ENCODE results near the gene PDIA5. TPM values are rescaled to one million over a fixed set of nuclear protein-coding genes. Genes with fewer than 3 reads are reported as not detected.

Gene PDIA5
- 10 to 100 TPM in 1 of 2 donors, 1 to 10 TPM in 1; 9.6 to 16.2 TPM for total RNA-seq

DNA sequence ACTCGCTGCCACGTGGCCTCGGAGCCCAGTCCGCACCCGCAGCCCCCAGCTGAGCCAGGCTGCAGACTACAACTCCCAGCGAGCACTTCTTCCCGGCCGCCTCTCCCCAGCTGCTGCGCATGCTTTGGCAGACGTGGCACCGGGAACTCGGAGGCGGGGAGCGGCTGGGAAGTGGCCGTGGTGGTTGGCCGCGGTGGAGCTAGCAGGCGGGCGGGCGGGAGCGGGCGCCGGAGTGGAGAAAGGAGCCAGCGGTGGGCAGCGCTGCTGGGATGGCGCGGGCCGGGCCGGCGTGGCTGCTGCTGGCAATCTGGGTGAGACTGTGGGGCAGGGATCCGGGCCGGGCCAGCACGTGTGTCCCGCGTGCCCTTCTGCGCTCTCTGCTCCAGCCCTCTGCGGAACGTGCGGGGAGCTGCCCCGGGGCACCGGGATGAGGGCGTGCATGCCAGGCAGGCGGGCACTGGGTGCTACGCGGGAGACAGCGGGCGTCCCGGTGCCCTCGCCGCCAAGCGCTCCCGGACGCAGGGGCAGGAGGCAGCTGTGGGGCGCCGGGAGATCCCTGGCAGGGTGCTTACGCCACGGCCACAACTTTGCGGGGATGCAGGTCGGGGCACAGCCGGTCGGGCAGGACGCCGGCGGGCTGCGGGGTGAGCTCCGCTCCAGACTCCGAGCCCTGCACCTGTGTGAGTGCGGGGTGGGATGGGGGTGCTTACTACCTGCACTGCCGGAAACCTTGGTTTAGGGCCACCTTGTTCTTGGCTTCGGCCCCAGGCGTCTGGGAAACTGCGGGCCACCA lies at the start of gene PDIA5:
TSS of gene PDIA5 (plus strand) at position 130 of the 793 bp plus-strand sequence. CDS start at position 270, 140 bp downstream.
- Mint-ChIP-seq H3K27me3 (ENCODE audit: low read depth) (peaks cover 10% of the 10 kb centered on the region), H3K4me1 (ENCODE audit: low read depth) (peaks cover 43% of the 10 kb centered on the region), H3K36me3 (ENCODE audit: insufficient read depth in 2 of 2) (peaks cover 0 to 5% of the 10 kb centered on the region in 2 donors), H3K9me3 (no peaks in the 10 kb centered on the region), H3K4me3 (peak within 1 kb of the TSS; percentile 87 to 88), H3K27ac (no peak within 1 kb of the TSS)
- ATAC-seq (replicated peaks in 1 of 2), result peak; percentile 79 to 83
- peak; percentile 70 to 74 for DNase-seq

DNA sequence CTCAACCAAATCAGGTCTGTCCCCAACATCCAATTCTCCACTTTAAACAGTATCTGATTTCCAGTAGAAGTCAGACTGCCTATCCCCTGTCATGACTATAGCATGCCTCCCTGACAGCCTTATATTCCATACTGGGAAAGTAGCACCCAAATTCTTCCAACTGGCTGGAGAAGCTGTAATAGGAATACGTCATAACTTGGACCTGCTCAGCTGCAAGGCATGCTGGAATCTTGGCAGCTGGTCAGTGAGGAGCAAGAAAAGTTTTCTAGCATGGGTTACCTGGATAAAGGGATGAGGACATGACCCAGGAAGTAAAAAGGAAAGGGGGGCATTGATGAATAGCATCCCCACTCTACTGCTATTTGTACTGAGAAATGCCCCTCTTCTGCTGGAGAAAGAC lies 48.1 kb upstream of the PDIA5 start:
- DNase-seq, result no peak
- Mint-ChIP-seq H3K36me3 (ENCODE audit: insufficient read depth in 2 of 2) (no peaks in the 10 kb centered on the region), H3K4me3 (no peak overlapping the region), H3K27ac (no peak overlapping the region), H3K9me3 (no peaks in the 10 kb centered on the region), H3K27me3 (ENCODE audit: low read depth) (peaks cover 49% of the 10 kb centered on the region), H3K4me1 (ENCODE audit: low read depth) (no peaks in the 10 kb centered on the region)
- no peak for ATAC-seq (replicated peaks in 1 of 2)

DNA sequence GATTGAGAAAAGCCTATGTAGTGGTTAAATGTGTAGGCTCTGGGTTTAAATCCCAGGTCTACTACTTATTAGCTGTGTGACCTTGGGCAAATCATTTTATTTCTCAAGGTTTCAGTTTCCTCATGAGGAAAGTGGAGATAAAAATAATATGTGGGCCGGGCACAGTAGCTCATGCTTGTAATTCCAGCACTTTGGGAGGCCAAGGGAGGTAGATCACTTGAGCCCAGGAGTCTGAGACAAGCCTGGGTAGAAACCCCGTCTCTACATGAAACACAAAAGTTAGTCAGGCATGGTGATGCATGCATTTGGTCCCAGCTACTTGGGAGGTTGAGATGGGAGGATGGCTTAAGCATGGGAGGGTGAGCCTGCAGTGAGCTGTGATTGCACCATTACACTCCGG lies 47.7 kb upstream of the PDIA5 start:
- H3K4me1 Mint-ChIP-seq (ENCODE audit: low read depth), result no peaks in the 10 kb centered on the region
- no peaks in the 10 kb centered on the region for H3K36me3 Mint-ChIP-seq (ENCODE audit: insufficient read depth in 2 of 2)
- H3K27me3 Mint-ChIP-seq (ENCODE audit: low read depth), result peaks cover 53% of the 10 kb centered on the region
- no peak for ATAC-seq (replicated peaks in 1 of 2)
- H3K27ac Mint-ChIP-seq, result no peak overlapping the region
- no peak for DNase-seq
- H3K9me3 Mint-ChIP-seq, result no peaks in the 10 kb centered on the region
- H3K4me3 Mint-ChIP-seq, result no peak overlapping the region

DNA sequence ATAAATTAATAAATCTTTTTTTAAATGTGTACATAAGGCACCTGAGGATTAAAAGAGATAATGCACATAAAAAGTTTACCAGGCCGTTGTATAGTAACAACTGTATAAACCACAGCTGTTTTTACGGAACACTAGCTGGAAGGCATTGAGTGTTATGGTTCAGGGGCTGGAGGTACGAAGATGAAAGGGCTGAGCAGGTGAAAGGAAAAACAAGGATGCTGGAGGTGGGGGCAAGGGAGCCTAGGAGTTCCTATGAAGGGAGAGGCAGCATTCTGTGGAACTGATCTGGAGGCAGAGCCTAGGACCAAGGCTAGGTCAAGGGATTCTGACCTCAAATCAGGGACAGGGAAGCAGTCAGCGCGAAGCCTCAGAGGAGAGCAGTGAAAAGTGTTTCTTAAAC lies 47.2 kb upstream of the PDIA5 start:
- H3K27ac Mint-ChIP-seq, result no peak overlapping the region
- H3K4me3 Mint-ChIP-seq, result no peak overlapping the region
- ATAC-seq (replicated peaks in 1 of 2) (no peak), DNase-seq (no peak)
- no peaks in the 10 kb centered on the region for H3K36me3 Mint-ChIP-seq (ENCODE audit: insufficient read depth in 2 of 2)
- H3K4me1 Mint-ChIP-seq (ENCODE audit: low read depth), result no peaks in the 10 kb centered on the region
- H3K27me3 Mint-ChIP-seq (ENCODE audit: low read depth), result peaks cover 58% of the 10 kb centered on the region
- no peaks in the 10 kb centered on the region for H3K9me3 Mint-ChIP-seq

DNA sequence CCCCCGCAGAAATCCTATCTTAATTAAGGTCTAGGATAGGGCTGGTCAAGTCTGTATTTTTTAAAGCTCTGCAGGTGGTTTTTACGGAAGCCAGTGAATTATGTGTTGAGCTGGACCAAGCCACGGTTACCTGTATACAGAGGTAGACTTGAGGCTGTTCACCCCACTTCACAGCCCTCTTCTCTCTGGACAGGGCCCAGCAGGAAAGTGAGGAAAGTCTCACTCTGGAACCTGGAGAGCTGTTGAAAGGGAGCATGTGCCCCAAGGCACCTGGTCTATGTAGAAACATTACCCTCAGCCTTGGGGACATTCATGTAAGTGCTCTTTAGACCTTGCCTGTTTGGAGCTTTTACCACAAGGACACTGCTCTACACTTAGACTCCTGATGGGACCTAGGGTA lies 46.1 kb upstream of the PDIA5 start:
- ATAC-seq (replicated peaks in 1 of 2) (no peak), DNase-seq (no peak)
- peaks cover 61% of the 10 kb centered on the region for H3K27me3 Mint-ChIP-seq (ENCODE audit: low read depth)
- peaks cover 0 to 4% of the 10 kb centered on the region in 2 donors for H3K36me3 Mint-ChIP-seq (ENCODE audit: insufficient read depth in 2 of 2)
- H3K4me3 Mint-ChIP-seq, result no peak overlapping the region
- H3K4me1 Mint-ChIP-seq (ENCODE audit: low read depth), result peaks cover under 1% of the 10 kb centered on the region
- H3K27ac Mint-ChIP-seq, result no peak overlapping the region
- no peaks in the 10 kb centered on the region for H3K9me3 Mint-ChIP-seq

DNA sequence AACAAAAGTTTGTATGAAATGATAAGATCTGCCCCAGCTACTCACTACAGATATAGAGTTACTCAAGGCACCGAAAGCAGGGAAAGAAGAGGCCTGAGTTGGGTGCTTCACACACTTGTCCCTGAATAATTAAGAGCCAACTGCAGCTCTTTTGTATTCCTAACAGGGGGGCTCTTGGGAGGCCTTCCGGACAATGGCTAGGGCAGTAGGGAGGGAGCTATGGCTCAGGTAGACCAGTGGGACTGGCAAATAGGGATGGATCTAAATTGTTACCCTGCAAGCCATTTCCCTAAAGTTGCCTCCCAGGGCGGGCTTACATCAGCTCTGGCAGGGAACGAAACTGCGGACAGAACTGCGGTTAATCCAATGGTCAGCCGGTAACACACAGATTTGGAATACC lies 45.4 kb upstream of the PDIA5 start:
- Mint-ChIP-seq H3K4me3 (no peak overlapping the region), H3K27me3 (ENCODE audit: low read depth) (peaks cover 68% of the 10 kb centered on the region), H3K36me3 (ENCODE audit: insufficient read depth in 2 of 2) (peaks cover 0 to 6% of the 10 kb centered on the region in 2 donors), H3K9me3 (no peaks in the 10 kb centered on the region), H3K4me1 (ENCODE audit: low read depth) (peaks cover 7% of the 10 kb centered on the region), H3K27ac (no peak overlapping the region)
- DNase-seq (no peak), ATAC-seq (replicated peaks in 1 of 2) (no peak)

DNA sequence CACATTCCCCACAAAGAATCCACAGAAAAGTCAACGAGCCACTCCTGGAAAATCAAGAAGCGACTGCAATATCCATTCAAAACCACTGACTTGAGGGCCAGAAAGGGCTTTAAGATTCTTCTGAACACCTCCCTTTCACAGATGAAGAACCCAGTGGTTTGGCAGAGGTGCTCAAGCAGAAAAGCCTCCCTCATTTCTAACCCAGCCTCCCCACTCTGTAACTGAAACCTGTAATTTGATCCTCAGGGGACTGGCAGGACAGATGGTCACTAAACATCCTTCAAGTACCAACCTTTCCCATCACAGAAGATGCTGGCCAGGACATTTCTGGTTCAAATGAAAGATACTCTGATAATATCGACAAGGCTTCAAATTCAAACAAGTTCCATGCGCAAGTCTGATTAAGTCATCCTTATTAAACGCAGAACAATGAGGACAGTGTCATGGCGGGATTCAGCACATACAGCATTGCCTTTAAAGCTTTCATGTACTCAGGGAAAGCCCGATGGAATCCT lies 44.8 kb upstream of the PDIA5 start:
- no peaks in the 10 kb centered on the region for H3K9me3 Mint-ChIP-seq
- H3K36me3 Mint-ChIP-seq (ENCODE audit: insufficient read depth in 2 of 2), result peaks cover 0 to 6% of the 10 kb centered on the region in 2 donors
- peaks cover 11% of the 10 kb centered on the region for H3K4me1 Mint-ChIP-seq (ENCODE audit: low read depth)

DNA sequence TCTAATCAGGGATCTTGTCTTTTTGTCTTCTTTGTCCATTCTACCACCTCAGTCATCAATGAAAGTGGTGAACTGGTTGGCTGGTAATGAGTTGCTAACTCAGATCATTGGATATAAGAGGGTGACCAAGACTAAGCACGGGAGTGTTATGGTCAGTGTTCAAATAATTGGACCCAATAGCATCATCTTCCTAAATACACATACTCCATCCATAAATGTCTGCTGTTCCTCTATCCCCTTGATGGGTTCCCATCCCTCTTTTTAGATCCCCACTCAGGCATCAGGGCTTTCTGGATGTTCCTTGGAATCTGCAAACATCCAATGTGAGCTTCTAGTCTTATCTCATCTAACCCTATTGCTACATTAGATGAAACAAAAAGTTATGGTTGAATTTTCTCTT lies 42.8 kb upstream of the PDIA5 start:
- DNase-seq, result no peak
- H3K9me3 Mint-ChIP-seq, result no peaks in the 10 kb centered on the region
- no peak overlapping the region for H3K4me3 Mint-ChIP-seq
- H3K27ac Mint-ChIP-seq, result no peak overlapping the region
- H3K4me1 Mint-ChIP-seq (ENCODE audit: low read depth), result peaks cover 19% of the 10 kb centered on the region
- no peak for ATAC-seq (replicated peaks in 1 of 2)
- peaks cover 0 to 6% of the 10 kb centered on the region in 2 donors for H3K36me3 Mint-ChIP-seq (ENCODE audit: insufficient read depth in 2 of 2)
- H3K27me3 Mint-ChIP-seq (ENCODE audit: low read depth), result peaks cover 74% of the 10 kb centered on the region

More for the DNA sequence above, 44.8 kb upstream of the PDIA5 start:
- Mint-ChIP-seq H3K27ac (no peak overlapping the region), H3K27me3 (ENCODE audit: low read depth) (peaks cover 72% of the 10 kb centered on the region), H3K4me3 (no peak overlapping the region)
- DNase-seq (no peak), ATAC-seq (replicated peaks in 1 of 2) (no peak)

DNA sequence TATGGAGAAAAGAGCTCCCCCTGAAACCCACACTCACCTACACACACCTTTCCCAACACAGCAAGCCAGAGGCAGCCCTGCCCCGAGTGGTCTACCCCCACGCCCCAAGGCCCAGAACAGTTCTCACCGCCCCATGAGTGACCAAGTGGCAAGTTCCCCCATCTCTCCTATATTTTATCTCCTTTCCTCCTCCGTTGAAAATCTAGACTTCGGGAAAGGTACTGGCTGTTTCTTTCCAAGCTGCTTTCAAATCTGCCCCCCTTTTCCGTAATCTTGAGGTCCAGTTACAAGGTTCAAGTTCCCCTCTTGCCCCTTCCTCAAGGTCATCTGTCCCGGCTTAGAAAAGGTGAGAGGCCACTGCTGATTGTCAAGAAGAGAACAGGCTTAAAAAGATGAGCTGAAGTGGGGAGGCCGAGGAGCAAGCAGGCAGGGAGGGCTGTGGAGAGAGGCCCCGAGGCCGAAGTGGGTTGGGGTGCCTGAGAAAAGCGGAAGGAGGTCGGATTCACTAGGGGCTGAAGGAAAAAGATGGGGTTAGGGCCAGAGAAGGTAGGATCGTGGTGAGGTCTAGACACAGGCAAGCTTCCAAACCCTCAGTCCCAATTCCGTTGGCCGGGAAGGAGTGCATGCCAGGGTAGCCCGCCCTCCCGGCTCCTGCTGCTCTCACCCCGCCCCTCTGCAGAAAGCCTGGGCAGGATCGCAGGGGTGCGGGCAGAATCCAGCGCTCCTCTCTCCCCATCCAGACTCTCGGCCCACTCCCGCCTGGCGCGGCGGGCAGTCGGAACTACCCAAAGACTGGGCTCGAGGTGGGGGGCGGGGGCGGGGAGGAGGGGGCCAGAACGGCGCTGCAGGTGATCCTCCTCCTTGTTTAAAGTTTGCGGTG lies 40.9 kb upstream of the PDIA5 start:
- H3K9me3 Mint-ChIP-seq, result no peaks in the 10 kb centered on the region
- peak in 1 of 2 donors; percentile 1 for DNase-seq
- peaks cover 19% of the 10 kb centered on the region for H3K4me1 Mint-ChIP-seq (ENCODE audit: low read depth)
- H3K27ac Mint-ChIP-seq, result no peak overlapping the region
- no peak for ATAC-seq (replicated peaks in 1 of 2)
- peaks cover 71% of the 10 kb centered on the region for H3K27me3 Mint-ChIP-seq (ENCODE audit: low read depth)
- H3K36me3 Mint-ChIP-seq (ENCODE audit: insufficient read depth in 2 of 2), result peaks cover 0 to 6% of the 10 kb centered on the region in 2 donors
- peak overlapping the region; percentile 62 to 73 for H3K4me3 Mint-ChIP-seq

DNA sequence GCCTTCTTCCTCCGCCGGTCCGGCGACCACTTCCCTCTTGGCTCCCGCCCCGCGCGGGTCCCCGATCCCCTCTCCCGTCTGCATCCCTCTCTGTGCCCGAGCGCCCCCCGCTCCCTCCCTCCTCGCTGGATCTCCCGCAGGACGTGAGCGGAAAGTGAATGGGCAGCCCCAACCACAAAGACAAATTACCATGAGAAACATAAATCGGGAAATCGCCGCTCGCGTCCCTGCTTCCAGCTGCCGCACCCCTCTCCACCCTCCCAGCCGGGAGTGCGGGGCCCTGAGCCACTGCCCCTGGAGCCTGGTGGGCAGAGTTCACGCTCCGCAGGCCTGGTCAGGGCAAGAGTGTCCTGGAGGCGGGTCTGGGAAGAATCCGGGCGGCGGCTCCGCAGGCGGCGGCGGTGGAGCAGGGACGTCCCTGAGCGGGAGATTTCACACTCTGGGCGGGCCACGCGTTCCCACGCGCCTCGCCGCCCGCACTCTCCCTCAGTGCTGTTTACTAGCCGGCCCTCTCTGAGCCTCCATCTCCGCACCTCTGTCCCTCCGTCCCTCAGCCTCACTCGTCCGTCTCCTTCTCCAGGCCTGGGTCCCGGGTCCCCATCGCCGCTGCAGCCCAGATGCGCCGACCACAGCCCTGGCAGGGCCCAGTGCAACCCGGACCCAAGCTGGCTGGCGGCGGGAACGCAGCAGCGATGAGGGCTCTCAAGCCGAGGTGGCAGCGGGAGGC lies 40.1 kb upstream of the PDIA5 start:
- Mint-ChIP-seq H3K27ac (no peak overlapping the region), H3K27me3 (ENCODE audit: low read depth) (peaks cover 64% of the 10 kb centered on the region), H3K36me3 (ENCODE audit: insufficient read depth in 2 of 2) (peaks cover 0 to 6% of the 10 kb centered on the region in 2 donors), H3K4me1 (ENCODE audit: low read depth) (peaks cover 19% of the 10 kb centered on the region), H3K4me3 (peak overlapping the region; percentile 62 to 78), H3K9me3 (no peaks in the 10 kb centered on the region)
- DNase-seq (peak; percentile 10 to 18), ATAC-seq (replicated peaks in 1 of 2) (peak; percentile 32 to 45)

DNA sequence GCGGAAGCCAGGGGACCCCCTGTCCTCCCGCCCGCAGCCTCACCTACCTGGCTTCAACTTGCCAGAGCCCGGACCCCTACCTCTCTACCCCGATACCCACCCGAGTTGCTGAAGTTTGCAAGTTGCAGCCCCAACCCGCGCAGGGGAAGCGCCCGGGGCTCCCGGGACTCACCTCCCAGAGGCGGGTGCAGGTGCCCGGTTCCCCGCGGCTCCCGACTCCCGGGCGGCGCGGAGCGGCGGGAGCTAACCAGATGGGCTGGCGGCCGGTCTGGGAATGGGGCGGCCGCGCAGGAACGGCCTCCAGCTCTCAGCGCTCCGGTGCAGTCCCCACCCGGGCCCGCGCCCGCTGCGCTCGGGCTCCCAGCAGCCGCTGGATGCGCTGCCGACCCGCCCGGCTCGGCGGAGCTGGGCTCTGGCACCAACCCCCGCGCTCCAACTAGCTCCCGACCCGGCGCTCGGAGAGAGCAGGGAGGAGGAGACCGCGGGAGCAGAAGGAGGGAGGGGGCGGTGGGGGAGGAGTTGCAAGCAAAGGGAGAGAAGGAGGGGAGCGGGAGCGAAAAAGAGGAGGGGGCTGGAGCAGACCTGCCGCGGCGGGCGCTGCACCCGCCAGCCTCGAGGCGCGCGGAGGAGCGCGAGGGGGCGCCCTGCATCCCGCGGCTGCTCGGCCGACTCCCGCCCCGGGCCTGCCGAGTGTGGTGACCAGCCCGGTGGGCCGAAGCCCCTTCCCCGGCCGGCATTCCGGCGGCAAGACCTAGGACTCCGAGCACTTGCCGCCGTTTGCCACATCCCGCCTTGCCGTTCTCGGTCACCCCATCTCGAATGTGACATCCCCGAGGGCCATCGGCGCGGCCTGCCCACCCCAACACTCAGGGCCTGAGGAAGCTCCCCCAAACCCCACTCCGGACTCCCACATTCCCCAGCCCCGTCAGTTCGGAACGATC lies 39.3 kb upstream of the PDIA5 start, which contains the start of gene SEMA5B:
TSS of gene SEMA5B (minus strand) at position 472 of the 941 bp plus-strand sequence. CDS start 66,500 bp downstream, outside the sequence.
- Mint-ChIP-seq H3K36me3 (ENCODE audit: insufficient read depth in 2 of 2) (peaks cover 0 to 6% of the 10 kb centered on the region in 2 donors), H3K27ac (no peak within 1 kb of the TSS), H3K9me3 (no peaks in the 10 kb centered on the region), H3K4me3 (peak within 1 kb of the TSS; percentile 62 to 78), H3K4me1 (ENCODE audit: low read depth) (peaks cover 19% of the 10 kb centered on the region), H3K27me3 (ENCODE audit: low read depth) (peaks cover 62% of the 10 kb centered on the region)
- peak; percentile 26 to 31 for DNase-seq
- peak; percentile 67 to 73 for ATAC-seq (replicated peaks in 1 of 2)

All from activated T-cell treated with anti-CD3 and anti-CD28 coated beads, Interleukin-2, amount 50 U/mL, for 72 hours (primary cell).